GM12878 (cell line): Measurements from ENCODE around the gene FCHSD2. TPM values are rescaled to one million over a fixed set of nuclear protein-coding genes. Genes with fewer than 3 reads are reported as not detected.

ENCODE experiments used
- ATAC-seq: fragments of 200-7000 bp; cut with Tn5 transposase; 3 replicates; pipeline ENCODE4 v1.9.1; 2020; ENCODE audit warnings: mild to moderate bottlenecking, moderate library complexity
- BruUV-seq: library from RNA; stranded (reverse); fragments of 400-500 nt; replicated peaks from 2 replicates; lab custom pipeline; 2021; lab: Mats Ljungman, UMichigan
- CTCF ChIA-PET: fragments of 300-600 bp; sonication (Branson Sonifier 250); formaldehyde crosslinking; extraction: SDS; loops from one replicate; lab custom pipeline; 2021; ENCODE audit warnings: inconsistent platforms; lab: Yijun Ruan, JAX
- POLR2A ChIA-PET: fragments of 350-600 bp; formaldehyde crosslinking; extraction: SDS; loops from one replicate; lab custom pipeline; 2021; ENCODE audit warnings: inconsistent platforms; lab: Charles Lee
- RAD21 ChIA-PET: fragments of 300-600 bp; sonication (Branson Sonifier 250); formaldehyde crosslinking; loops from one replicate; lab custom pipeline; 2023; ENCODE audit warnings: antibody characterized with exemption; ENCODE audit not compliant: unreplicated experiment; lab: Charles Lee
- SMC1A ChIA-PET: fragments of 300-600 bp; sonication (Branson Sonifier 250); formaldehyde crosslinking; loops from one replicate; lab custom pipeline; 2023; ENCODE audit not compliant: unreplicated experiment, uncharacterized antibody; lab: Charles Lee
- DNase-seq: peaks from one replicate; pipeline ENCODE4 v3.0.0-alpha.2; 2011; ENCODE audit warnings: low read depth, low spot score
- FAIRE-seq: peaks from 3 replicates; lab custom pipeline; 2011; peaks lifted over from hg19 to GRCh38; lab: Jason Lieb, UNC
- H2AFZ ChIP-seq: 2 replicates; pipeline ENCODE4 v1.6.0; 2011; ENCODE audit warnings: low read depth, low read length, control low read depth; ENCODE audit not compliant: control insufficient read depth
- H3K27ac ChIP-seq: 2 replicates; pipeline ENCODE4 v1.5.1; 2011; ENCODE audit warnings: control low read depth; ENCODE audit not compliant: control insufficient read depth, insufficient read depth
- H3K27me3 ChIP-seq, 2 experiments: replicated peaks in 1 of 2; 2 replicates each; pipeline versions ENCODE4 v1.6.0 to v1.6.1; 2011; ENCODE audit warnings: low read length in 1 of 2; ENCODE audit not compliant: control insufficient read depth in 2 of 2, insufficient read depth in 2 of 2
- H3K36me3 ChIP-seq, 2 experiments: 2 replicates each; pipeline ENCODE4 v1.5.1; 2011; ENCODE audit warnings: low read length in 1 of 2; ENCODE audit not compliant: control insufficient read depth in 2 of 2, insufficient read depth in 2 of 2
- H3K4me1 ChIP-seq: 2 replicates; pipeline ENCODE4 v1.6.1; 2011; ENCODE audit warnings: mild to moderate bottlenecking, low read length, moderate library complexity, mixed read lengths; ENCODE audit not compliant: control insufficient read depth, insufficient read depth
- H3K4me2 ChIP-seq: 2 replicates; pipeline ENCODE4 v1.6.0; 2011; ENCODE audit warnings: control low read depth; ENCODE audit not compliant: control insufficient read depth, insufficient read depth
- H3K4me3 ChIP-seq: fragments of 200-600 bp; sonication (generic); 2 replicates; pipeline ENCODE4 v1.5.1; 2016
- H3K79me2 ChIP-seq: 2 replicates; pipeline ENCODE4 v1.6.0; 2011; ENCODE audit warnings: low read length; ENCODE audit not compliant: control insufficient read depth, insufficient read depth
- H3K9ac ChIP-seq: 2 replicates; pipeline ENCODE4 v1.8.0; 2011; ENCODE audit warnings: low read length, control low read depth, mixed read lengths; ENCODE audit not compliant: control insufficient read depth, insufficient read depth
- H3K9me3 ChIP-seq: replicated peaks from 3 replicates; pipeline ENCODE4 v1.5.1; 2011; ENCODE audit warnings: mild to moderate bottlenecking, low read length; ENCODE audit not compliant: control insufficient read depth, insufficient read depth
- H4K20me1 ChIP-seq: 2 replicates; pipeline ENCODE4 v1.6.0; 2011; ENCODE audit not compliant: control insufficient read depth, insufficient read depth
- BCL3 ChIP-seq: IDR thresholded peaks from 2 replicates; pipeline ENCODE4 v1.6.1; 2011; ENCODE audit warnings: borderline replicate concordance, low read depth, mild to moderate bottlenecking, moderate library complexity, low read length; ENCODE audit not compliant: insufficient read depth, poor library complexity, severe bottlenecking
- POLR2A ChIP-seq: IDR thresholded peaks from 2 replicates; pipeline ENCODE4 v1.6.1; 2011; ENCODE audit warnings: low read depth, mild to moderate bottlenecking, low read length
- RCOR1 ChIP-seq: conservative IDR thresholded peaks from 2 replicates; pipeline ENCODE4 v1.6.1; 2012; ENCODE audit warnings: low read depth, low read length, improper control_type of control experiment
- ZNF24 ChIP-seq: fragments of 450-650 bp; IDR thresholded peaks from 2 replicates; pipeline ENCODE4 v1.6.1; 2017; ENCODE audit warnings: antibody characterized with exemption, mild to moderate bottlenecking
- WGBS: methylation state at CpG from one replicate; pipeline ENCODE4 v1.1.6; 2016; ENCODE audit warnings: low lambda C conversion rate; ENCODE audit not compliant: insufficient replicate concordance, insufficient coverage; ENCODE audit errors: missing lambda C conversion rate; 5-methylcytosine and 5-hydroxymethylcytosine counted together
- in situ Hi-C: fragments of 300-500 bp; cut with MboI; formaldehyde crosslinking; loops from 9 replicates; pipeline ENCODE4 v1.14.3; 2018; ENCODE audit warnings: mixed read lengths
- intact Hi-C: fragments of 100-400 bp; cut with micrococcal nuclease; formaldehyde crosslinking; loops from one replicate; pipeline ENCODE4 v1.14.2; 2022; ENCODE audit not compliant: unreplicated experiment
- polyA plus RNA-seq, 11 experiments: library from polyadenylated mRNA; depleted of rRNA in 4 of 11; unstranded in 6 of 11; stranded (reverse) in 5 of 11; fragments of >200 nt; fragmentation: Nextera tagmentation in 4 of 11; fragmentation: Illumina TruSeq in 1 of 11; extraction: Ambion mirVana in 4 of 11; extraction: Trizol in 1 of 11; gene quantifications; 1 replicate in 1 of 11; 2 replicates in 10 of 11; pipeline versions ENCODE4 v1.2.1 to v1.2.3, GENCODE V29; 2011 to 2016; ENCODE audit warnings: inconsistent platforms in 2 of 11, missing spikeins in 2 of 11, low read depth in 1 of 11
- total RNA-seq, 4 experiments: library from RNA; depleted of rRNA in 3 of 4; stranded (reverse); fragments of >200 nt in 3 of 4; fragmentation: Illumina TruSeq in 1 of 4; extraction: Trizol in 1 of 4; gene quantifications; 2 replicates each; pipeline versions ENCODE4 v1.2.1 to v1.2.3, GENCODE V29; 2013 to 2021
- TF ChIP-seq, protein P1 (sequence below): fragments of 450-650 bp; IDR thresholded peaks from 2 replicates; pipeline ENCODE4 v1.6.1; 2017; ENCODE audit warnings: mild to moderate bottlenecking

The FCHSD2 gene
- total and polyA plus RNA-seq, 10 of the 15 experiments (the other 5 are each of a cell fraction or from before 2014, with no cell fraction given) = 13.2 to 89.8 (median 47.8) TPM

- H2AFZ ChIP-seq = no peak overlapping the region
- CTCF ChIA-PET = interaction anchor here (1.0 to 1.4 kb wide), 2 partner anchors 99 to 353 kb away, joined by 3 read pairs; no protein-coding TSS in a partner anchor
- H3K4me2 ChIP-seq = no peak overlapping the region
- no peak for ATAC-seq
- POLR2A ChIA-PET = no interaction called here
- H3K79me2 ChIP-seq = no peaks in the 10 kb centered on the region
- no peaks in the 10 kb centered on the region for H4K20me1 ChIP-seq
- RAD21 ChIA-PET = interaction anchor here (1.1 to 1.3 kb wide), 2 partner anchors 8 to 30 kb away, joined by 3 to 5 read pairs; partner anchors contain the start of gene STARD10
- H3K4me3 ChIP-seq = no peak overlapping the region
- peak; percentile 53; the same call in 1 of the 2 replicates for TF ChIP-seq POLR2A
- no peak for TF ChIP-seq ZNF24
- TF ChIP-seq, all 136 proteins: peak for 1
- SMC1A ChIA-PET = no interaction called here
- no peaks in the 10 kb centered on the region for H3K27me3 ChIP-seq
- H3K36me3 ChIP-seq = peaks cover 5 to 26% of the 10 kb centered on the region in 2 experiments
- in situ Hi-C loops = no loop called here
- intact Hi-C loops = no loop called here
- 80% methylated on average over 7 of the region's 7 CpGs for WGBS
- H3K9ac ChIP-seq = no peak overlapping the region
- peaks cover 27% of the 10 kb centered on the region for H3K4me1 ChIP-seq
- H3K27ac ChIP-seq = no peak overlapping the region
- H3K9me3 ChIP-seq = no peaks in the 10 kb centered on the region; the same call in 2 of the 3 replicates
- no peak for FAIRE-seq
- BruUV-seq = no TSS peak
- DNase-seq = no peak
Observed at GRCh38 chr11:72824020-72824419, 318.1 kb downstream of the FCHSD2 start.

- intact Hi-C loops = no loop called here
- RAD21 ChIA-PET = interaction anchor here (1.1 to 1.2 kb wide), 2 partner anchors 7 to 98 kb away, joined by 3 to 4 read pairs; no protein-coding TSS in a partner anchor
- Histone ChIP-seq H3K4me2 (no peak overlapping the region), H3K27me3 (no peaks in the 10 kb centered on the region), H3K9ac (no peak overlapping the region; the same call in 1 of the 2 replicates), H3K27ac (peak overlapping the region; percentile 17; the same call in 1 of the 2 replicates), H3K79me2 (no peaks in the 10 kb centered on the region), H3K4me3 (no peak overlapping the region), H3K36me3 (peaks cover 5 to 21% of the 10 kb centered on the region in 2 experiments; a peak in 3 of 4 replicates), H4K20me1 (no peaks in the 10 kb centered on the region), H3K4me1 (peaks cover 23% of the 10 kb centered on the region), H2AFZ (no peak overlapping the region), H3K9me3 (no peaks in the 10 kb centered on the region; the same call in 2 of the 3 replicates)
- POLR2A ChIA-PET = interaction anchor here (1.5 kb wide), 1 partner anchor 10 kb away, joined by 4 read pairs; no protein-coding TSS in a partner anchor
- no peak for FAIRE-seq
- SMC1A ChIA-PET = interaction anchor here (0.5 kb wide), 1 partner anchor 22 kb away, joined by 3 read pairs; no protein-coding TSS in a partner anchor
- CTCF ChIA-PET = interaction anchor here (0.7 to 1.4 kb wide), 5 partner anchors 29 to 355 kb away, joined by 3 to 4 read pairs (median 3); partner anchors contain the start of gene STARD10
- 94% methylated on average over 9 of the region's 9 CpGs for WGBS
- in situ Hi-C loops = no loop called here
- no peak for ATAC-seq
- TF ChIP-seq RCOR1 (no peak), BCL3 (peak; percentile 78)
- TF ChIP-seq, protein P1, sequence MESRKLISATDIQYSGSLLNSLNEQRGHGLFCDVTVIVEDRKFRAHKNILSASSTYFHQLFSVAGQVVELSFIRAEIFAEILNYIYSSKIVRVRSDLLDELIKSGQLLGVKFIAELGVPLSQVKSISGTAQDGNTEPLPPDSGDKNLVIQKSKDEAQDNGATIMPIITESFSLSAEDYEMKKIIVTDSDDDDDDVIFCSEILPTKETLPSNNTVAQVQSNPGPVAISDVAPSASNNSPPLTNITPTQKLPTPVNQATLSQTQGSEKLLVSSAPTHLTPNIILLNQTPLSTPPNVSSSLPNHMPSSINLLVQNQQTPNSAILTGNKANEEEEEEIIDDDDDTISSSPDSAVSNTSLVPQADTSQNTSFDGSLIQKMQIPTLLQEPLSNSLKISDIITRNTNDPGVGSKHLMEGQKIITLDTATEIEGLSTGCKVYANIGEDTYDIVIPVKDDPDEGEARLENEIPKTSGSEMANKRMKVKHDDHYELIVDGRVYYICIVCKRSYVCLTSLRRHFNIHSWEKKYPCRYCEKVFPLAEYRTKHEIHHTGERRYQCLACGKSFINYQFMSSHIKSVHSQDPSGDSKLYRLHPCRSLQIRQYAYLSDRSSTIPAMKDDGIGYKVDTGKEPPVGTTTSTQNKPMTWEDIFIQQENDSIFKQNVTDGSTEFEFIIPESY = no peak
- no peak for DNase-seq
- BruUV-seq = no TSS peak
Observed at GRCh38 chr11:72823105-72823804, 318.9 kb downstream of the FCHSD2 start.
